Measurements from ENCODE around the gene PLEKHG3. TPM values are rescaled to one million over a fixed set of nuclear protein-coding genes. Genes with fewer than 3 reads are reported as not detected.
A peak's percentile ranks its signal among the peaks of the same experiment; 100 is the strongest.

Gene PLEKHG3
- polyA plus RNA-seq, 1 donor (not counting 4 experiments of a cell fraction or from before 2014, with no cell fraction given), result 71.0 TPM

DNA sequence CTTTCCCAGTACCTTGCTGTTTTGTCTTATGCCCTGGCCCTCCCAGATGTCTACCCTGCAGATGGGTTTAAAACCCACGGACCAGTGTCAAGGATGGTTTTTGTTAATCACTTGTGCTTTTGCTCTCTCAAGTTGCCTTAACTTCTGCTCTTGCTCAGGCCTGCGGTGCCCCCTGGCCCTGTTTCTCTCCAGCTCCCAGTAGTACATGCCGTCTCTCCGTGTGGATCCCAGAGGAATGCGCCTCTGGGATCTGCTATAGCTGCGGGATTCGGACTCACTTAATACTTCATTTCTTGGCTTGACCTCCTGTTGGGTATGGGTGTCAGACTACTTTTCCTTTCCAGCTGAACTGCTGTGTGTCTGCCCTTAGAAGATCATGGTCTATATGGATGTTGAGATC lies 14.5 kb downstream of the PLEKHG3 start:
- H3K4me2 ChIP-seq (ENCODE audit: control insufficient read depth, extremely low read depth, insufficient read depth, low read depth, low read length), result no peak overlapping the region
- H3K27ac ChIP-seq (ENCODE audit: control insufficient read depth, insufficient read depth, low read length), result peak overlapping the region; percentile 90
- dilution Hi-C loops (cut with MboI; ENCODE audit: extremely low pct_ligation_motif_present, low sequenced_read_pairs), result no loop called here
- peaks cover 91% of the 10 kb centered on the region for H3K79me2 ChIP-seq (ENCODE audit: control insufficient read depth, insufficient read depth, low read length)
- H3K9ac ChIP-seq (ENCODE audit: control insufficient read depth, extremely low read depth, insufficient read depth, low read length), result no peak overlapping the region
- no peaks in the 10 kb centered on the region for H3K27me3 ChIP-seq (ENCODE audit: control insufficient read depth, extremely low read depth, insufficient read depth, low read length)
- H3K9me3 ChIP-seq (ENCODE audit: control insufficient read depth, low read depth, low read length), result no peaks in the 10 kb centered on the region
- peaks cover 4 to 34% of the 10 kb centered on the region in 2 experiments for H3K36me3 ChIP-seq (ENCODE audit: control insufficient read depth in 2 of 2, extremely low read depth in 1 of 2, insufficient read depth in 2 of 2, low read length in 2 of 2)
- H3K4me1 ChIP-seq (ENCODE audit: control insufficient read depth, extremely low read depth, insufficient read depth, low read length), result peaks cover 95% of the 10 kb centered on the region
- no peaks in the 10 kb centered on the region for H3K9me1 ChIP-seq (ENCODE audit: control insufficient read depth, extremely low read depth, insufficient read depth, low read length)
- DNase-seq (ENCODE audit: low read depth, low spot score), result no peak
- TF ChIP-seq, protein P1, sequence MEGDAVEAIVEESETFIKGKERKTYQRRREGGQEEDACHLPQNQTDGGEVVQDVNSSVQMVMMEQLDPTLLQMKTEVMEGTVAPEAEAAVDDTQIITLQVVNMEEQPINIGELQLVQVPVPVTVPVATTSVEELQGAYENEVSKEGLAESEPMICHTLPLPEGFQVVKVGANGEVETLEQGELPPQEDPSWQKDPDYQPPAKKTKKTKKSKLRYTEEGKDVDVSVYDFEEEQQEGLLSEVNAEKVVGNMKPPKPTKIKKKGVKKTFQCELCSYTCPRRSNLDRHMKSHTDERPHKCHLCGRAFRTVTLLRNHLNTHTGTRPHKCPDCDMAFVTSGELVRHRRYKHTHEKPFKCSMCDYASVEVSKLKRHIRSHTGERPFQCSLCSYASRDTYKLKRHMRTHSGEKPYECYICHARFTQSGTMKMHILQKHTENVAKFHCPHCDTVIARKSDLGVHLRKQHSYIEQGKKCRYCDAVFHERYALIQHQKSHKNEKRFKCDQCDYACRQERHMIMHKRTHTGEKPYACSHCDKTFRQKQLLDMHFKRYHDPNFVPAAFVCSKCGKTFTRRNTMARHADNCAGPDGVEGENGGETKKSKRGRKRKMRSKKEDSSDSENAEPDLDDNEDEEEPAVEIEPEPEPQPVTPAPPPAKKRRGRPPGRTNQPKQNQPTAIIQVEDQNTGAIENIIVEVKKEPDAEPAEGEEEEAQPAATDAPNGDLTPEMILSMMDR (optimal IDR thresholded peaks at IDR 0.05 in 1 of 3, IDR thresholded peaks at IDR 0.05 in 1 of 3, conservative IDR thresholded peaks at IDR 0.05 in 1 of 3; ENCODE audit: extremely low read depth in 1 of 3, insufficient read depth in 2 of 3, low read length in 3 of 3), result no peak
- no peak for TF ChIP-seq EZH2 (IDR thresholded peaks at IDR 0.05; ENCODE audit: low read length)
- no peaks in the 10 kb centered on the region for H4K20me1 ChIP-seq (ENCODE audit: control insufficient read depth, extremely low read depth, insufficient read depth, low read length)
- no peak for FAIRE-seq
- no peak overlapping the region for H3K4me3 ChIP-seq (ENCODE audit: control insufficient read depth in 2 of 3, extremely low read depth in 1 of 3, insufficient read depth in 2 of 3, low read depth in 1 of 3, low read length in 3 of 3)
- H2AFZ ChIP-seq (ENCODE audit: control insufficient read depth, low read length), result no peak overlapping the region

DNA sequence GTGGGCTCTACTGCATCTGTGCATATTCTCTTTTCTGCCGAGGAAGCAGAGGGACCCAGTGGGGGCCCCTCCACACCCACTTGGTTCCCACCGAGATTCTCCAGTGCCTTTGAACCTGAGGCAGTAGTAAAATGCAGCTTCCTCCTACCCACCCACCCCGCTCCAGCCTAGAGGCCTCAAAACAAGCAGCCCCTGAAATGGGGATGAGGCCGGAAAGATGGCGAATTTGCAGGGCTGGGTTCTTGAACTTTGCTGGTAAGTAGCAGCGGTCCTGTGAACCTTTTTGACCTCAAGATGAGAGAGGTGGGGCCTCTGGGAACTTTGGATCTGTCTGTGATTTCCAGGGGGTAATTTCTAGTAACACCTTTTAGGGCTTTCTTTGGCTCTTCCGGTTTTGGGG lies 15.4 kb downstream of the PLEKHG3 start:
- H3K9ac ChIP-seq (ENCODE audit: control insufficient read depth, extremely low read depth, insufficient read depth, low read length), result peak overlapping the region; percentile 50
- no peak for DNase-seq (ENCODE audit: low read depth, low spot score)
- peaks cover 91% of the 10 kb centered on the region for H3K79me2 ChIP-seq (ENCODE audit: control insufficient read depth, insufficient read depth, low read length)
- no peaks in the 10 kb centered on the region for H3K27me3 ChIP-seq (ENCODE audit: control insufficient read depth, extremely low read depth, insufficient read depth, low read length)
- no peak overlapping the region for H3K4me3 ChIP-seq (ENCODE audit: control insufficient read depth in 2 of 3, extremely low read depth in 1 of 3, insufficient read depth in 2 of 3, low read depth in 1 of 3, low read length in 3 of 3)
- TF ChIP-seq, protein P1 (optimal IDR thresholded peaks at IDR 0.05 in 1 of 3, IDR thresholded peaks at IDR 0.05 in 1 of 3, conservative IDR thresholded peaks at IDR 0.05 in 1 of 3; ENCODE audit: extremely low read depth in 1 of 3, insufficient read depth in 2 of 3, low read length in 3 of 3), result no peak
- no peak for TF ChIP-seq EZH2 (IDR thresholded peaks at IDR 0.05; ENCODE audit: low read length)
- no peaks in the 10 kb centered on the region for H3K9me1 ChIP-seq (ENCODE audit: control insufficient read depth, extremely low read depth, insufficient read depth, low read length)
- dilution Hi-C loops (cut with MboI; ENCODE audit: extremely low pct_ligation_motif_present, low sequenced_read_pairs), result no loop called here
- H3K9me3 ChIP-seq (ENCODE audit: control insufficient read depth, low read depth, low read length), result no peaks in the 10 kb centered on the region
- no peak for FAIRE-seq
- H2AFZ ChIP-seq (ENCODE audit: control insufficient read depth, low read length), result no peak overlapping the region
- H3K27ac ChIP-seq (ENCODE audit: control insufficient read depth, insufficient read depth, low read length), result peak overlapping the region; percentile 90
- peaks cover 97% of the 10 kb centered on the region for H3K4me1 ChIP-seq (ENCODE audit: control insufficient read depth, extremely low read depth, insufficient read depth, low read length)
- peak overlapping the region; percentile 48 for H3K4me2 ChIP-seq (ENCODE audit: control insufficient read depth, extremely low read depth, insufficient read depth, low read depth, low read length)
- no peaks in the 10 kb centered on the region for H4K20me1 ChIP-seq (ENCODE audit: control insufficient read depth, extremely low read depth, insufficient read depth, low read length)
- H3K36me3 ChIP-seq (ENCODE audit: control insufficient read depth in 2 of 2, extremely low read depth in 1 of 2, insufficient read depth in 2 of 2, low read length in 2 of 2), result peaks cover 4 to 33% of the 10 kb centered on the region in 2 experiments

Measured in keratinocyte (primary cell).